ENCODE results near the gene SUFU.
A peak's percentile ranks its signal among the peaks of the same experiment; 100 is the strongest.

DNA sequence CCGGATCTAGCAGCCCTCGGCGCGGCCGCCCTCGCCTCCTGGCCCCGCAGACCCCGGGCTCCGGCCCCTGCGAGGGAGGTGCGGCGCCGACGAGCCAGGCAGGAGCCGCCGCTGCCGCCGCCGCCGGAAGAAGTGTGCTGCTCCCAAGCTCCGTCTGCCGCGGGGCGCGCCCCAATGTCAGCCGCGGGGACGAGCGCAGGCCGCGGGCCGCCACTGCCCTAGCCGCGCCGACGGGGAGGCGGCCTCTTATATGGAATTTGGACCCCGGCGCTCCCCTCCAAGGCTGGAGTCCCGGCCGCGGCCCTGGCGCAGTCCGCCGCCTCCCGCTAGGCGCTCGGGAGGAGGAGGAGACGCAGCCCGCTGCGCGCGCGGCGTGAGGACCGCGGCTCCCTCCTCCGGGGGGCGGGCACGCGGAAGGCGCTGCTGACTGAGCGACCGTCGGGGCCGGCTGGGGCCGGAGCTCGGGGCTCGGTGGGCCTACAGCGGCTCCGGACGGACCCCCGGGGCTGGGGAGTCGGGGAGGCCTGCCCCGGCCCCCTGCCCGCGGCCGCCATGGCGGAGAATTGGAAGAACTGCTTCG is 140.4 kb downstream of the SUFU start, which contains the start of gene TRIM8:
- TF ChIP-seq POLR2AphosphoS5 (IDR thresholded peaks at IDR 0.05; ENCODE audit: low read depth, low read length) (0 out of 2 replicates have a peak, but pooled peaks have one; percentile 21), POLR2A (IDR thresholded peaks at IDR 0.05; ENCODE audit: low read depth, low read length) (no peak), TAF1 (IDR thresholded peaks at IDR 0.05; ENCODE audit: low read depth, low read length) (no peak), PAX5 (IDR thresholded peaks at IDR 0.05; ENCODE audit: insufficient read depth, low read length, severe bottlenecking) (no peak), SPI1 (IDR thresholded peaks at IDR 0.05; ENCODE audit: low read depth, low read length) (no peak), POU2F2 (IDR thresholded peaks at IDR 0.05; ENCODE audit: low read depth, low read length) (no peak)

Measured in GM12891 (cell line).